GM12875 (cell line): ENCODE data around the gene C12orf76.

Source experiments
- H3K4me3 ChIP-seq: one replicate; pipeline ENCODE4 v1.5.1; 2011; ENCODE audit warnings: low read depth, low read length, control low read depth
- TF ChIP-seq, protein P1 (sequence below): IDR thresholded peaks from 2 replicates; pipeline ENCODE4 v1.5.1; 2011; ENCODE audit warnings: low read depth, mild to moderate bottlenecking, control low read depth, inconsistent platforms, low read length, moderate library complexity, borderline replicate concordance; ENCODE audit not compliant: insufficient read depth

The C12orf76 gene

DNA sequence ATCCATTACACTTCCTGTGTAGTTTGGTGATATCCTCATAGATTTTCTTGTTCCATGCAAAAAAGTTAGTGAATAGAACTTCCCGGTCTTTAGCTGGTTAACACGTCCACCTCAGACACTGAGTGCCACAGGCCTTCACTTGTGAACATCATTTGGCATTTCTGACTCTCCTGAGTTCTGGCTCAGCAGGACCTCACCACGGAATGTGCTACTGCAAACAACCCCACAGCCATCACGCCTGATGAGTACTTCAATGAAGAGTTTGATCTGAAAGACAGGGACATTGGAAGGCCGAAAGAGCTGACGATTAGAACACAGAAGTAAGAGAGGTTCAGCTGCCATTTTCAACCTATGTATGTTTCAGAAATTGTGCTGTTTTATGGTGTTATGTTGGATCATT lies 20.0 kb downstream of the C12orf76 start:
- no peak overlapping the region for H3K4me3 ChIP-seq
- TF ChIP-seq, protein P1, sequence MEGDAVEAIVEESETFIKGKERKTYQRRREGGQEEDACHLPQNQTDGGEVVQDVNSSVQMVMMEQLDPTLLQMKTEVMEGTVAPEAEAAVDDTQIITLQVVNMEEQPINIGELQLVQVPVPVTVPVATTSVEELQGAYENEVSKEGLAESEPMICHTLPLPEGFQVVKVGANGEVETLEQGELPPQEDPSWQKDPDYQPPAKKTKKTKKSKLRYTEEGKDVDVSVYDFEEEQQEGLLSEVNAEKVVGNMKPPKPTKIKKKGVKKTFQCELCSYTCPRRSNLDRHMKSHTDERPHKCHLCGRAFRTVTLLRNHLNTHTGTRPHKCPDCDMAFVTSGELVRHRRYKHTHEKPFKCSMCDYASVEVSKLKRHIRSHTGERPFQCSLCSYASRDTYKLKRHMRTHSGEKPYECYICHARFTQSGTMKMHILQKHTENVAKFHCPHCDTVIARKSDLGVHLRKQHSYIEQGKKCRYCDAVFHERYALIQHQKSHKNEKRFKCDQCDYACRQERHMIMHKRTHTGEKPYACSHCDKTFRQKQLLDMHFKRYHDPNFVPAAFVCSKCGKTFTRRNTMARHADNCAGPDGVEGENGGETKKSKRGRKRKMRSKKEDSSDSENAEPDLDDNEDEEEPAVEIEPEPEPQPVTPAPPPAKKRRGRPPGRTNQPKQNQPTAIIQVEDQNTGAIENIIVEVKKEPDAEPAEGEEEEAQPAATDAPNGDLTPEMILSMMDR = no peak

DNA sequence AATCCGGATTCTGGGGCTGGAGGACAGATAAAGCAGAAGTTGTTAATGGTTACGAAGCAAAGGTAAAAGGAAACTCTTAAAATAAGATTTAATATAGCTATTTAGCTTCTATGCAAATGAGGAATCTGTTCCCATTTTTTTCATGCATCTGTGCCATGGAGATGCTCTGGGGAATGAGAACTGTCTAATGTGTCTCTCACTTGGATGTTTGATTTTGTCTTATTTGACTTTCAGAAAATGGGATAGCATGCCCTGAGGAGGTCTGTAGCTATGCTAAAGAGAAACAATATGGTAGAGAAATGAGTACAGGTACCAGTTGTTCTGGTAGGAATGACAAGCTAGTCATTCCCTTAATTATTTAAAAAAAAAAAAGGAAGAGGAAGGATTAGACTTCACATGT lies 24.3 kb downstream of the C12orf76 start:
- TF ChIP-seq, protein P1 = no peak

DNA sequence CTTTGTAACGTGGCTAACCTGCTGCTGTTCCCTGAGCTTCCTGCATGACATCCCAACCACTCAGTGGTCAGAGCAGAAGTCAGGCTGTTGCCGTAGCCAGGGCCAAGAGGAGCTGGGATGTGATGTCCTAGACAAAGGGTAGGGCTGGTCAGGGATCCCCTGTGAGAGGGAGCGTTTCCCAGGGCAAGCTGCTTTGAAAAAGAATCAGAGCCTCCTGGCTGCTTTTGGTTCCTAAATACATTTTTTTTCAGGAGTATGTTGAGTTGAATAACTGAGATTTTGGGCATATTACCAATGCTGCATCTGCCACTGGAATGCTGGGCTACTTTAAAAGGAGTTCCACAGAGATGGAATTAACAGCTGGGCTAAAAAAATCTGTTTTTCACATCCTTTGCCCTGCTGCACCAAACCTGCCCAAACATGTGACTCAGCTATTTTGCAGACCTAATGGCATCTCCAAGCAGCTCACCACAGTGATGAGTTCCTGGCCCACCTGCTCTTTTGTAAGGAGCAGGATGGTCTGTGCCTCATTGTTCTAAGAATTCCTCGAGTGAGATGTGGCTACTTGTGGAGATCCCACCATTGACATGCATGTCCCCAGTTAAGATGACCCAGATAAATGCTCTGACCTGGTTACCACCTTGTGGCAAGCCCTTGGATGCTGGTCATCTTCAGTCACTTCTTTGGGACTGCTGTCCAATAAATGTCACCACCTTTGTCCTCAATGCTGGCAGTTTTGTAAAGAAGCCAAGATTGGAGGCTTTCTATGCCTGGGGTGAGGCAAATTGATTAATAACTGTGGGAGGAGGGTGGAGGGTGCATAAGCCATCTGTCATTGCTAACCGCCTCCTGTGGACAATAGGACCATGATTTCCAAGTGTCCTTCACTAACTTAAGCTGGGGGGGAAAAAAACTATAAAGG lies 25.0 kb downstream of the C12orf76 start:
- TF ChIP-seq, protein P1 = no peak
- H3K4me3 ChIP-seq = no peak overlapping the region

More for the DNA sequence above, 24.3 kb downstream of the C12orf76 start:
- H3K4me3 ChIP-seq = no peak overlapping the region

DNA sequence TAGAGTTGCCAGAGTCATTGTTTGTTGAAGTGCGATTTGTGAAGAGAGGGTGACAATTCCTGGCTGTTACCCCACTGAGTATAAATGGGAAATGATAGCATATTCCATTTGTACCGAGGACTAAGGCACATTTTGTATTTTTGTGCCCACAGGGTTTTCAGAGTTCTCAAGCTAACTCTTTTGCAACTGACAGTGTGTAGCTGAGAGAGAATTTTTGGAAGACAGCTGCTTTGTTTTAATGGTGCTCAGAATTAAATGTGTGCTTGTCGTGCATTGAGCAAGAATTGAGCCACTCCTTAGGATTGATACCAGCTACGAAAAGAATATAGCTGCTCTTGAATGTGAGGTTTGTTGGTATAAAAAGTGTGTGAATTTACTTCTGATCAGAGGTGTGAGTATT lies 27.4 kb downstream of the C12orf76 start:
- TF ChIP-seq, protein P1 = no peak
- H3K4me3 ChIP-seq = no peak overlapping the region

DNA sequence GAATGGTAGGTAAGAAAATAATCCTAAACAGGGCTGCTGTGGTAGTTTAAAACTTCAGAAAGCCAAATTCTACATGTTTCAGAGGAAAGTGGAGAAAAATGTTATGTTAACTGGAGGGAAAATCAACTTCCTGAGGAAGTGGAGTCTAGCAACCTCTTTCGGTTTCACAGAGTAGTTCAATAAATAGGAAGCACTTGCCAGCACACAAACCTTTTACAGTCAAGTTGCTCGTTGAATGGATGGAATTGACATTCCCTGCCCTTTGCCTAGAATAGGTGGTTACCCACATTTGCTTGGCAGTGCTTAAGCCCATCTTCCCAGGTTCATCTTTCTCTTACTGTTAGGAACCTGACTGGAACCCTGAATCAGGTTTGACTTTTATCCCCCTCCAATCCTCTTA lies 33.2 kb downstream of the C12orf76 start:
- TF ChIP-seq, protein P1 = no peak
- H3K4me3 ChIP-seq = no peak overlapping the region

DNA sequence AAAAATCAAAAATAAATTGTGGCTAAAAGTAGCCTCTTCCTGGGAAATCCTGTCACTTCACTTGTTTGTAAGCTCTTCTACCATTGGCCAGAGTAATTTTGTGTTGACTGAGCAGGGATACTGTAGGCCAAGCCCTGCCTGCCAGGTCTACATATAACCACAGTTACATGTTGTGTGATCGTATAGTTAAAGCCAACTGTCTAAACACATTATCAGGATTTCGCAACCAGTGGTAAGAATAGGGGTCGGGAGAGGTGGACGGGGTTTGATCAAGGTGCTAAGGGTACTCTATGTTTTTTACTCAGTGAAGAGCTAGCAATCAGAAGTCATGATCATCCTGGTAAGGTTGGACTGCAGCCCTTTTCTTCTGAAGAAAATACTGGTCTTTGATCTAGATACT lies 35.7 kb downstream of the C12orf76 start:
- H3K4me3 ChIP-seq = no peak overlapping the region

DNA sequence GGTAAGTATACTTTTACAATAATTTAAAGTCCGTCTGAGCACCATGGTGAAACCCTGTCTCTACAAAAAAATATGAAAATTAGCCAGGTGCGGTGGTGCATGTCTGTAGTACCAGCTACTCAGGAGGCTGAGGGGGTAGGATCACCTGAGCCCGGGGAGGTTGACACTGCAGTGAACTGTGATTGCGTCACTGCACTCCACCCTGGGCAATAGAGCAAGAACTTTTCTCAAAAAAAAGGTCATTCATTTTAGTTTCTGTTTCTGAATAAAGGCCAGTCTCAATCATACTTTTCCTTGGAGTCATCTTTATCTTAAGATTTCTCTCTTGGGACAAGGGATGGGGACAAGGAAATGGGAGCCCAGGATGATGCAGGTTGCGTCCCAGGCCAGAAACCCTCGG lies 36.2 kb downstream of the C12orf76 start:
- TF ChIP-seq, protein P1 = no peak
- H3K4me3 ChIP-seq = no peak overlapping the region

More for the DNA sequence above, 35.7 kb downstream of the C12orf76 start:
- TF ChIP-seq, protein P1 = no peak
